H1 (cell line): ENCODE data around the gene GNG14. TPM values are rescaled to one million over a fixed set of nuclear protein-coding genes. Genes with fewer than 3 reads are reported as not detected.
"Not testable (repeated sequence)": the region's sequence is repeated elsewhere in the genome, so short reads cannot be mapped to it uniquely, and the experiment has no call there.

Source experiments
- CTCF ChIA-PET: fragments of 300-600 bp; sonication (Branson Sonifier 250); formaldehyde crosslinking; loops from one replicate; lab custom pipeline; 2021; ENCODE audit not compliant: partially characterized antibody; lab: Charles Lee
- POLR2A ChIA-PET: fragments of 300-600 bp; sonication (Branson Sonifier 250); formaldehyde crosslinking; loops from one replicate; lab custom pipeline; 2021; ENCODE audit warnings: inconsistent platforms; ENCODE audit not compliant: partially characterized antibody; lab: Charles Lee
- DNase-seq, 2 experiments: peaks; one replicate each; pipeline versions ENCODE4 v3.0.0 to v3.0.0-alpha.2; 2010 to 2022; ENCODE audit warnings: low spot score in 2 of 2, low read depth in 1 of 2, mixed read lengths in 1 of 2
- FAIRE-seq: peaks from 2 replicates; lab custom pipeline; 2011; peaks lifted over from hg19 to GRCh38; lab: Jason Lieb, UNC
- H2AFZ ChIP-seq: 2 replicates; pipeline ENCODE4 v1.8.1; 2012; ENCODE audit warnings: low read length, inconsistent platforms
- H2AK5ac ChIP-seq: 2 replicates; pipeline ENCODE4 v1.6.1; 2013; ENCODE audit warnings: low read depth, low read length
- H2BK120ac ChIP-seq: replicated peaks from 2 replicates; pipeline ENCODE3; 2013; ENCODE audit warnings: low read depth, low read length, inconsistent platforms
- H2BK12ac ChIP-seq: 2 replicates; pipeline ENCODE4 v1.6.1; 2013; ENCODE audit warnings: low read depth, low read length
- H2BK15ac ChIP-seq: 2 replicates; pipeline ENCODE4 v1.6.1; 2013; ENCODE audit warnings: low read length
- H2BK20ac ChIP-seq: 2 replicates; pipeline ENCODE4 v1.6.1; 2013; ENCODE audit warnings: low read length
- H2BK5ac ChIP-seq: 2 replicates; pipeline ENCODE4 v1.6.1; 2013; ENCODE audit warnings: low read depth, low read length
- H3K14ac ChIP-seq: 2 replicates; pipeline ENCODE4 v1.6.1; 2013; ENCODE audit warnings: inconsistent platforms; ENCODE audit not compliant: insufficient read length
- H3K18ac ChIP-seq: 2 replicates; pipeline ENCODE4 v1.6.1; 2013; ENCODE audit warnings: low read length; ENCODE audit errors: extremely low read depth
- H3K23ac ChIP-seq: 2 replicates; pipeline ENCODE4 v1.6.1; 2013; ENCODE audit warnings: inconsistent platforms; ENCODE audit not compliant: insufficient read length
- H3K23me2 ChIP-seq: 2 replicates; pipeline ENCODE4 v1.6.1; 2013; ENCODE audit warnings: low read depth, low read length
- H3K27ac ChIP-seq: 2 replicates; pipeline ENCODE4 v1.6.1; 2011; ENCODE audit warnings: low read depth, low read length, inconsistent platforms
- H3K27me3 ChIP-seq, 4 experiments: replicated peaks in 1 of 4; 1 replicate in 1 of 4; 2 replicates in 3 of 4; pipeline versions ENCODE4 v1.6.1 to v1.8.1; 2011 to 2013; ENCODE audit warnings: low read length in 3 of 4, mild to moderate bottlenecking in 3 of 4, inconsistent platforms in 2 of 4, mixed read lengths in 2 of 4, moderate library complexity in 1 of 4; ENCODE audit not compliant: control insufficient read depth in 3 of 4, insufficient read depth in 3 of 4; ENCODE audit errors: extremely low read depth in 1 of 4
- H3K36me3 ChIP-seq, 4 experiments: 2 replicates each; pipeline versions ENCODE4 v1.6.1 to v1.8.1; 2011 to 2013; ENCODE audit warnings: mild to moderate bottlenecking in 4 of 4, low read length in 3 of 4, moderate library complexity in 2 of 4, control low read depth in 1 of 4, inconsistent platforms in 1 of 4; ENCODE audit not compliant: insufficient read depth in 4 of 4, control insufficient read depth in 2 of 4
- H3K4ac ChIP-seq: replicated peaks from 2 replicates; pipeline ENCODE3; 2013; ENCODE audit warnings: low read length, low read depth, mixed read lengths, inconsistent platforms; ENCODE audit not compliant: insufficient read length
- H3K4me1 ChIP-seq, 4 experiments: replicated peaks in 1 of 4; 1 replicate in 1 of 4; 2 replicates in 3 of 4; pipeline versions ENCODE4 v1.6.1 to v1.8.1; 2011 to 2013; ENCODE audit warnings: low read length in 3 of 4, inconsistent platforms in 2 of 4, mixed read lengths in 1 of 4; ENCODE audit not compliant: insufficient read depth in 4 of 4, control insufficient read depth in 3 of 4
- H3K4me2 ChIP-seq, 2 experiments: 2 replicates each; pipeline versions ENCODE4 v1.6.1 to v1.8.1; 2011 to 2013; ENCODE audit warnings: low read depth in 2 of 2, low read length in 2 of 2, control low read depth in 1 of 2, inconsistent platforms in 1 of 2, mild to moderate bottlenecking in 1 of 2; ENCODE audit not compliant: insufficient read depth in 1 of 2
- H3K4me3 ChIP-seq, 4 experiments: fragments of 200-600, 300-600 bp in 1 of 4; sonication (generic), shearing (Covaris generic), sonication (Bioruptor Twin) in 1 of 4; 2 replicates each; pipeline versions ENCODE4 v1.5.1 to v1.8.1; 2011 to 2016; ENCODE audit warnings: low read length in 4 of 4, low read depth in 3 of 4, control low read depth in 2 of 4, inconsistent platforms in 2 of 4, mild to moderate bottlenecking in 2 of 4, mixed read lengths in 1 of 4, moderate library complexity in 1 of 4; ENCODE audit not compliant: insufficient read depth in 2 of 4; ENCODE audit errors: extremely low read depth in 1 of 4
- H3K56ac ChIP-seq: replicated peaks from 2 replicates; pipeline ENCODE3; 2013; ENCODE audit warnings: low read depth, mild to moderate bottlenecking, mixed read lengths, low read length, inconsistent platforms; ENCODE audit not compliant: insufficient read length
- H3K79me1 ChIP-seq: 2 replicates; pipeline ENCODE4 v1.6.1; 2013; ENCODE audit warnings: low read depth, low read length, control low read depth
- H3K79me2 ChIP-seq, 2 experiments: 2 replicates each; pipeline versions ENCODE4 v1.6.1 to v1.8.1; 2012 to 2013; ENCODE audit warnings: low read length in 2 of 2, mild to moderate bottlenecking in 2 of 2, inconsistent platforms in 1 of 2; ENCODE audit not compliant: insufficient read depth in 2 of 2, control insufficient read depth in 1 of 2
- H3K9ac ChIP-seq, 4 experiments: replicated peaks in 1 of 4; 1 replicate in 1 of 4; 2 replicates in 3 of 4; pipeline versions ENCODE4 v1.6.1 to v1.8.1; 2011 to 2013; ENCODE audit warnings: low read depth in 3 of 4, low read length in 3 of 4, control low read depth in 2 of 4, mild to moderate bottlenecking in 2 of 4, moderate library complexity in 2 of 4, inconsistent platforms in 1 of 4; ENCODE audit errors: extremely low read depth in 1 of 4
- H3K9me3 ChIP-seq, 2 experiments: 2 replicates each; pipeline versions ENCODE4 v1.6.1 to v1.8.1; 2012 to 2013; ENCODE audit warnings: mild to moderate bottlenecking in 2 of 2, moderate library complexity in 2 of 2, control low read depth in 1 of 2, inconsistent platforms in 1 of 2, low read depth in 1 of 2, low read length in 1 of 2, mixed read lengths in 1 of 2; ENCODE audit not compliant: insufficient read depth in 2 of 2
- H4K20me1 ChIP-seq, 2 experiments: replicated peaks in 1 of 2; 2 replicates each; pipeline versions ENCODE3 to v1.8.1; 2011 to 2013; ENCODE audit warnings: inconsistent platforms in 2 of 2, low read length in 2 of 2, mild to moderate bottlenecking in 1 of 2; ENCODE audit not compliant: insufficient read depth in 2 of 2, control insufficient read depth in 1 of 2
- H4K5ac ChIP-seq: 2 replicates; pipeline ENCODE4 v1.6.1; 2013; ENCODE audit warnings: low read length, low read depth, mixed read lengths, inconsistent platforms; ENCODE audit not compliant: insufficient read length
- H4K8ac ChIP-seq: 2 replicates; pipeline ENCODE4 v1.8.0; 2013; ENCODE audit warnings: mild to moderate bottlenecking, moderate library complexity, low read length, inconsistent platforms; ENCODE audit not compliant: insufficient read depth; ENCODE audit errors: extremely low read depth
- H4K91ac ChIP-seq: replicated peaks from 2 replicates; pipeline ENCODE3; 2013; ENCODE audit warnings: low read length, mixed read lengths, inconsistent platforms; ENCODE audit not compliant: insufficient read length
- WGBS, 2 experiments: shearing (Covaris generic) in 1 of 2; methylation state at CpG; one replicate each; pipeline versions ENCODE4 v1.1.6 to v1.1.7; 2013 to 2015; ENCODE audit warnings: low lambda C conversion rate in 2 of 2, mixed read lengths in 2 of 2, inconsistent platforms in 1 of 2, low coverage in 1 of 2, missing lambda C conversion rate in 1 of 2; ENCODE audit not compliant: insufficient replicate concordance in 2 of 2, insufficient coverage in 1 of 2, insufficient read length in 1 of 2; ENCODE audit errors: extremely low coverage in 1 of 2, missing lambda C conversion rate in 1 of 2; 5-methylcytosine and 5-hydroxymethylcytosine counted together
- polyA plus RNA-seq, 7 experiments: library from polyadenylated mRNA; depleted of rRNA in 3 of 7; stranded (reverse) in 5 of 7; unstranded in 2 of 7; fragments of >200 nt in 5 of 7; fragments of 200-250 nt in 2 of 7; gene quantifications; 1 replicate in 5 of 7; 2 replicates in 1 of 7; 4 replicates in 1 of 7; pipeline versions ENCODE4 v1.2.1 to v1.2.3, GENCODE V29; 2011 to 2013; ENCODE audit warnings: missing spikeins in 2 of 7, mixed read lengths in 2 of 7
- total RNA-seq: library from RNA; stranded (reverse); fragmentation: NEBNext Ultra II Directional; extraction: Animal tissue kit (Norgen Biotek cat#: 25700); gene quantifications from 2 replicates; pipeline ENCODE4 v1.2.1, GENCODE V29; 2021

Gene GNG14
- total and polyA plus RNA-seq, 2 of the 8 experiments (the other 6 are each of a cell fraction or from before 2014, with no cell fraction given), result not detected

GRCh38 chr19:12643716-12644115, 44.1 kb upstream of the GNG14 start:
- CTCF ChIA-PET, H3K9me3 ChIP-seq, H3K27ac ChIP-seq, H2AFZ ChIP-seq, H3K4me3 ChIP-seq, H3K36me3 ChIP-seq, H2BK120ac ChIP-seq, H4K5ac ChIP-seq, H2AK5ac ChIP-seq, H3K4me2 ChIP-seq, H3K56ac ChIP-seq, H4K91ac ChIP-seq, H2BK5ac ChIP-seq, H3K18ac ChIP-seq, H3K4me1 ChIP-seq, H3K23ac ChIP-seq, H3K23me2 ChIP-seq, H3K79me1 ChIP-seq, POLR2A ChIA-PET, H2BK12ac ChIP-seq, DNase-seq, H3K14ac ChIP-seq, H3K79me2 ChIP-seq, H3K27me3 ChIP-seq, H2BK20ac ChIP-seq, H4K8ac ChIP-seq, H3K9ac ChIP-seq, H4K20me1 ChIP-seq, H3K4ac ChIP-seq, H2BK15ac ChIP-seq, FAIRE-seq: not testable (repeated sequence)
- 97% methylated on average over 14 of the region's 14 CpGs; no CpG with 5 or more reads in 1 of the 2 experiments for WGBS, 2 experiments
